Neural cell (in vitro differentiated cells): ENCODE results near the gene CCNK.

ENCODE experiments used
- EP300 ChIP-seq: fragments of 450-650 bp; conservative IDR thresholded peaks from 2 replicates; pipeline ENCODE4 v1.6.1; 2014; ENCODE audit warnings: antibody characterized with exemption, mild to moderate bottlenecking, moderate library complexity; ENCODE audit not compliant: poor library complexity, severe bottlenecking
- EZH2 ChIP-seq: fragments of 200-600, 300-800 bp; shearing (Covaris generic), sonication (generic); IDR thresholded peaks from 2 replicates; pipeline ENCODE4 v1.6.1; 2014; ENCODE audit warnings: antibody characterized with exemption, low read length, borderline replicate concordance, mild to moderate bottlenecking; ENCODE audit not compliant: insufficient read depth, poor library complexity, severe bottlenecking
- MXI1 ChIP-seq: fragments of 450-650 bp; conservative IDR thresholded peaks from 2 replicates; pipeline ENCODE4 v1.6.1; 2014; ENCODE audit warnings: antibody characterized with exemption, mild to moderate bottlenecking; ENCODE audit not compliant: poor library complexity, severe bottlenecking
- RAD21 ChIP-seq: fragments of 450-650 bp; conservative IDR thresholded peaks from 2 replicates; pipeline ENCODE4 v1.6.1; 2014; ENCODE audit warnings: antibody characterized with exemption, mild to moderate bottlenecking, moderate library complexity
- TAF1 ChIP-seq: IDR thresholded peaks from 2 replicates; pipeline ENCODE4 v1.6.1; 2012; ENCODE audit warnings: low read depth
- TF ChIP-seq, protein P1 (sequence below): fragments of 450-650 bp; IDR thresholded peaks from 2 replicates; pipeline ENCODE4 v1.5.1; 2014; ENCODE audit warnings: antibody characterized with exemption, mild to moderate bottlenecking, moderate library complexity; ENCODE audit not compliant: poor library complexity, severe bottlenecking

DNA sequence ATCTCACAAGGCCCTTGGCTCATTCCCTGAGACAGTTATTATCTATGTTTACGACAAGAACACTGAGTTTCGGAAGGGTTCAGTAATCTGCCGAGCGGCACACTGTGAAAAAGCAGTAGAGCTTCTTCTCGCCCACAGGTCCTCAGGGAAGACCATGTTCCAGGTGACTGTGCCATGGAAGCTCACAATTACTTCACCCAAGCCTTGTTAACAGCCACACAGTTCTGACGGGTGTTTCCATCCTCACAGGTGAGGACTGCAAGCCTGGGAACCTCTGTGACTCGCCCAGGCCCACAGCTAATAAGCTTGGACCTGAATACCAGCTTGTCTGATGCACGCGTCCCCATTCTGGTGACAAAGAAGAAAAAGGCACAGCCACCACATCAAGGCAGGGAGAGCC lies 15.9 kb upstream of the CCNK start:
- TF ChIP-seq, protein P1, sequence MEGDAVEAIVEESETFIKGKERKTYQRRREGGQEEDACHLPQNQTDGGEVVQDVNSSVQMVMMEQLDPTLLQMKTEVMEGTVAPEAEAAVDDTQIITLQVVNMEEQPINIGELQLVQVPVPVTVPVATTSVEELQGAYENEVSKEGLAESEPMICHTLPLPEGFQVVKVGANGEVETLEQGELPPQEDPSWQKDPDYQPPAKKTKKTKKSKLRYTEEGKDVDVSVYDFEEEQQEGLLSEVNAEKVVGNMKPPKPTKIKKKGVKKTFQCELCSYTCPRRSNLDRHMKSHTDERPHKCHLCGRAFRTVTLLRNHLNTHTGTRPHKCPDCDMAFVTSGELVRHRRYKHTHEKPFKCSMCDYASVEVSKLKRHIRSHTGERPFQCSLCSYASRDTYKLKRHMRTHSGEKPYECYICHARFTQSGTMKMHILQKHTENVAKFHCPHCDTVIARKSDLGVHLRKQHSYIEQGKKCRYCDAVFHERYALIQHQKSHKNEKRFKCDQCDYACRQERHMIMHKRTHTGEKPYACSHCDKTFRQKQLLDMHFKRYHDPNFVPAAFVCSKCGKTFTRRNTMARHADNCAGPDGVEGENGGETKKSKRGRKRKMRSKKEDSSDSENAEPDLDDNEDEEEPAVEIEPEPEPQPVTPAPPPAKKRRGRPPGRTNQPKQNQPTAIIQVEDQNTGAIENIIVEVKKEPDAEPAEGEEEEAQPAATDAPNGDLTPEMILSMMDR: no peak
- TF ChIP-seq EZH2 (no peak), RAD21 (no peak), MXI1 (no peak), TAF1 (no peak), EP300 (no peak)
